ENCODE measurements around the gene DGKH. TPM values are rescaled to one million over a fixed set of nuclear protein-coding genes. Genes with fewer than 3 reads are reported as not detected.
A peak's percentile ranks its signal among the peaks of the same experiment; 100 is the strongest.

The DGKH gene
- total RNA-seq, 1 experiment from 2014 or later, result 3.7 TPM

DNA sequence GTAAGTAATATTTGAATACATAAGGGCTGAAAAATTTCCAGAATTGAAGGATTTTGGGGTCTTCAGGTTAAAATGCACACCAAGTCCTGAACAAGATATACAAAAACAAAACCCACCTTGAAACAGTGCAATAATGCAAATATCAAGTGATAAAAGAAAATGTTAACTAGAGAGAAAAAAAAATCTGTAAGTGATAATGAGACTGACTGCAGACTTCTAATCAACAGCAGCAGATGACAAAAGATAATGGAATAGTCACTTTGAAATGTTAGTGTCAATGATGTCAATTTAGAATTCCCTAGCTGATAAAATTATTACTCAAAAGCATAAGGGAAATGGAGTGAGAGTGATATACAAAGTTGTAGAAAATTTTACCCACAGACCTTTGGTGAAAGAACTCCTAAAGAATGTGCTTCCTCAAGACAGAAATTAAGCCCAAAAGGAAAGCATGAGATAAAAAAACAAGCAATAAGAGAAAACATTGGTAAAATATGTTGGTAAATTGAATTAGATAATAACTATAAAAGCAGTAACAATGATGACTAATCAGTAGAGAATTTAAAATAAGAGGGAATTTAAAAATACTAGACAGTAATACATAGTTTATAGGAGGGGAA is 12.4 kb upstream of the DGKH start:
- DNase-seq, result no peak
- Histone ChIP-seq H3K27me3 (ENCODE audit: control insufficient read depth, insufficient read depth, low read length) (peaks cover 21% of the 10 kb centered on the region), H3K36me3 (replicated peaks; ENCODE audit: control insufficient read depth, insufficient read depth, low read length) (no peaks in the 10 kb centered on the region), H3K4me3 (ENCODE audit: insufficient read depth, low read depth, low read length) (no peak overlapping the region)

DNA sequence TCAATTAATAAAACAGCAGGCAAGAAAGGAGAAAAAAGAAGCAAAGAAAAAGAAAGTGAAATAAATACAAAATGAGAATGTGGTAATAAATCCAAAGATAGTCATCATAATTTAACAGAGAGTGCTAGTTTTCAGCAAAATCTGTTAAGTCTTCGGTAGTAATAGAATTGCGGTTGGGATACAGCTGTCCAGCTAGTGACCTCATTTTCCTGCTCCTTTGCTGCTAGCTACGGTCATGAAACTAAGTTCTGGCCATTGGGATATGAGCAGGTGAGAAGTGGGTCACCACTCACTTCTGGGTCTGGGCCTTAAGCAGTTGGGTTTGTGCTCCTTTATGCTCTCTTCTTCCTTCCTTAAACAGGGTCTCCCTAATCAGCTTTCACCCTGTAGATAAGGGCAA is 11.7 kb upstream of the DGKH start:
- DNase-seq, result no peak
- H3K36me3 ChIP-seq (replicated peaks; ENCODE audit: control insufficient read depth, insufficient read depth, low read length), result no peaks in the 10 kb centered on the region
- H3K27me3 ChIP-seq (ENCODE audit: control insufficient read depth, insufficient read depth, low read length), result peaks cover 25% of the 10 kb centered on the region
- no peak overlapping the region for H3K4me3 ChIP-seq (ENCODE audit: insufficient read depth, low read depth, low read length)

DNA sequence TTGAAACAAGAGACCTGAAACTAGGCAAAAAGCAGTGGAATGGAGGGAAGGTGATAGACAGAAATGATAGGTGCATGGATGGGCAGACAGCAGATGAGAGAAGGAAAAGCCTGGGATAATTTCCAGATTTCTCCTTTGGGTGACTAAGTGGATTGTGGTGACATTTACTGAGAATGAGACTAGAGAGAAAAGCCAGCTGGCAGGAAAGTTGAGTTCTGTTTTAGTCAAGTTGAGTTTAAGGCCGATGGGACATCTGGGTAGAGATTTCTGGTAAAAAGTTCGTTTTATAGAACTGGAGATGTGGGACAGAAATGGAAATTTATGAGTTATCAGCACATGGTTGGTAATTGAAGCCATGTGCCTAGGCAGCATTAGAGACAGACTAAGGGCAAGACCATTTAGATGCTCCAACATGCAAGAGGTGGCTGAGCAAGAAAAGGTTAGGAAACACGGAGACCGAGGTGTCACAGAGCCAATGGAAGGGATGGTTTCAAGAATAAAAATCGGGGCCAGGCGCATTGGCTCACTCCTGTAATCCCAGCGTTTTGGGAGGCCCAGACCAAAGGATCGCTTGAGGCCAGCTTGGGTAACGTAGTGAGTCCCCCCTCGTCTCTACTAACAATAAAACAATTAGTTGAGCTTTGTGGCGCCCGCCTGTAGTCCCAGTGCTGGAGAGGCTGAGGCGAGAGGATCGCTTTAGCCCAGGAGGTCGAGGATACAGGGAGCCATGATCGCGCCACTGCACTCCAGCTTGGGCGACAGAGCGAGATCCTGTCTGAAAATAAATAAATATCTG is 9.6 kb upstream of the DGKH start:
- Histone ChIP-seq H3K4me3 (ENCODE audit: insufficient read depth, low read depth, low read length) (no peak overlapping the region), H3K27me3 (ENCODE audit: control insufficient read depth, insufficient read depth, low read length) (peaks cover 28% of the 10 kb centered on the region), H3K36me3 (replicated peaks; ENCODE audit: control insufficient read depth, insufficient read depth, low read length) (no peaks in the 10 kb centered on the region)
- DNase-seq, result no peak

DNA sequence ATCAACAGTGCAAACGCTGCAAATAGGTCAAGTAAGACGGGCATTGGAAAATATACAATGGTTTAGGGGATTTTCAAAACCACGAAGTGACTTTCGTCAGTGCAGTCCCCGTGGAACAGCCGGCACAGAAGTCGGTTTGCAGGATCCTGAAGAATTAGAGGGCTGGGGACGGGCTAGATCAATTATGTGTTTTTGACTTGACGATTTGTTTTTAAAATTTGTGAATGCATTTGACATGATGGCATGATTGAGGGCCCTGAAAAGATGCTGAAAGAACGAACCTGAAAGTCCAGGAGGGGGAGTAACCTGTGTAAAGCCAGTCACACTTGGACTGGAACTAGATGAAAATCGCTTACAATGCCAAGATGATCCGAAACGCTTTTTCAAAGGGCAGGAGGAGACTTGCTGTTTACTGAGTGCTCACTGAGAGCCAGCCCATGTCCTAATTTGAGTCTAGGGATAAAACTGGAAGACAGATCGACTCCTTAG is 8.9 kb upstream of the DGKH start:
- DNase-seq, result no peak
- H3K4me3 ChIP-seq (ENCODE audit: insufficient read depth, low read depth, low read length), result peak overlapping the region; percentile 87
- H3K36me3 ChIP-seq (replicated peaks; ENCODE audit: control insufficient read depth, insufficient read depth, low read length), result no peaks in the 10 kb centered on the region
- peaks cover 28% of the 10 kb centered on the region for H3K27me3 ChIP-seq (ENCODE audit: control insufficient read depth, insufficient read depth, low read length)

DNA sequence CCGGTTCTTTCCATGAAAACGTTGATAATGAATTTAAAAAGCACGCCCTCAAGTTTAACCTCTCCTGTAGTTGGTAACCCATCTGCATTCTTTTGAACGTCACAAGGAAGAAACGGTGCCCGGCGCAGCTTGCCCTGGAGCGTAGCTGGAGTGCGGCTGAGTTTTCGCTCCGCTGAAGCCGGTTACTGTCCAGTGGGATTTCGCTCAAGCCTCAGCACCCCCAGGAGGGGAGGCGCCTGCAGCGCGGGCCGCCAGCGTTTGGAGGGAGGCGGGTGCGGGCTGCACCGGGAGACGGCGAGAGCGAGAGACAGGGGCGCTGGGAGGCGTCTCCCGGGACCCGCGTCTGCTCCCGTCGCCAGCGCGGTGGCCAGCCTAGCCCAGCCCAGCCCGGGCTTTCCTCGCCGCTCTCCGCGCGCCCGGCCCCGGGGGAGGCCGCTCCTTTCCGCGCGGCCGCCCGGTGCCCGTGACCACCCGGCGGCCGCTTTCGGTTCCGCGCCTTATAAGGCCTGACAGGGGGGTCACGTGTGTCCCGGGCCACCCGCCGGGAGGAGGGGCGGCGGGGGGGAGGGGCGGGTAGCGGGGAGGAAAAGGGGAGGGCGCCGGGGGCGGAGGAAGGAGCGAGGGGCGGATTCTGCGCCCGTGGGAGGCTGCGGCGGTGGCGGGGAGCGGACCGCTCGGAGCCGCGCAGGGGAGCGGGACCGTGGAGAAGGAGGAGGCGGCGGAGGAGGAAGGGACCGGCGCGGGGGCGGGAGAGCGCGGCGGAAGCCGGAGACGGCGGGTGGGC is 8.3 kb upstream of the DGKH start:
- Histone ChIP-seq H3K27me3 (ENCODE audit: control insufficient read depth, insufficient read depth, low read length) (peaks cover 28% of the 10 kb centered on the region), H3K4me3 (ENCODE audit: insufficient read depth, low read depth, low read length) (peak overlapping the region; percentile 87), H3K36me3 (replicated peaks; ENCODE audit: control insufficient read depth, insufficient read depth, low read length) (no peaks in the 10 kb centered on the region)
- peak; percentile 93 for DNase-seq

DNA sequence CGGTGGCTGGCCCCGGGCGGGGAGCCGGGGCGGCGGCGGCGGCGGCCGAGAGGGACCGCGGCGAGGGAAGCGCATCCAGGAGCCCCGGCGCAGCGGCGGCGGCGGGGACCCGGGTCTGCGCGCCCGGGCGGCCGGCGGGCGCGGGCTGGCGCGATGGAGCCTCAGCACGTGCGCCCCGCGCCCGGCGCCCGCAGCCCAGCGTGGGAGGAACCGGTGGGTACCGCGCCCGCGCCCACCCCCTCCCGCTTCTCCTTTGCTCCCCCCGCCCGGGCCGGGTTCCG is 7.8 kb upstream of the DGKH start:
- no peaks in the 10 kb centered on the region for H3K36me3 ChIP-seq (replicated peaks; ENCODE audit: control insufficient read depth, insufficient read depth, low read length)
- DNase-seq, result peak; percentile 76
- H3K4me3 ChIP-seq (ENCODE audit: insufficient read depth, low read depth, low read length), result peak overlapping the region; percentile 87
- H3K27me3 ChIP-seq (ENCODE audit: control insufficient read depth, insufficient read depth, low read length), result peaks cover 28% of the 10 kb centered on the region

DNA sequence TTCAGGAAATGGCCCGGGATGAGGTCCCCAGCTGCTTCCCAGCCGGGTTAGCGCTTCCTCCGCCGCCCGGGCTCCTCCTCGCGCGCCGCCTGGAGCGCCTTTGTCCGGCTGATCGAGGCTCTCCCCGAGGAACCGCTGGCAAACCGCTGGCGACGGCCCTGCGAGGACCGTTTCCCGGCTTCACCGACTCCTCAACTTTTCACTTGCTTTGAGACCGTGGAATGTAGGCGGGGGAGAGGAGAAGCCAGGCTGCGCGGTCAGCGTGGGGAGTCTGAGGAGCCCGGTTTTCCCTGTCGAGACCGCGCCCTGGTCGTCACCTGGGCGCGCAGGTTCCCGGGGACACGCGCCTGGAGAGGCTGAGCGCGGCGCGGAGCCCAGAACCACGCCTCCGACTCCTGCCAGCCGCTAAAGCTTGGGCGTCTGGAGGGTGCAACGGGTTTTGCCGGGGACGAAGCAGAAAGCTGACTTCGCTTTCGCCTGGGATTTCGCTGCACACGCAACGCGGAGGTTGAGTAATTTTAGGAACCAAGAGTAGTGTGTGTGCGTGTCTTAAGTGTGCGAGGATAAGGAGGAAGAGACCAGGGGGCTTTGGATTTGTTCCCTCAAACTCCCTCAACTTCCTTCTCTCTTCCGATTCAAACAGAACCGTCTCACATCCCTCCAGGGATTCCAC is 7.3 kb upstream of the DGKH start:
- Histone ChIP-seq H3K27me3 (ENCODE audit: control insufficient read depth, insufficient read depth, low read length) (peaks cover 30% of the 10 kb centered on the region), H3K4me3 (ENCODE audit: insufficient read depth, low read depth, low read length) (peak overlapping the region; percentile 87), H3K36me3 (replicated peaks; ENCODE audit: control insufficient read depth, insufficient read depth, low read length) (no peaks in the 10 kb centered on the region)
- DNase-seq, result peak; percentile 68

DNA sequence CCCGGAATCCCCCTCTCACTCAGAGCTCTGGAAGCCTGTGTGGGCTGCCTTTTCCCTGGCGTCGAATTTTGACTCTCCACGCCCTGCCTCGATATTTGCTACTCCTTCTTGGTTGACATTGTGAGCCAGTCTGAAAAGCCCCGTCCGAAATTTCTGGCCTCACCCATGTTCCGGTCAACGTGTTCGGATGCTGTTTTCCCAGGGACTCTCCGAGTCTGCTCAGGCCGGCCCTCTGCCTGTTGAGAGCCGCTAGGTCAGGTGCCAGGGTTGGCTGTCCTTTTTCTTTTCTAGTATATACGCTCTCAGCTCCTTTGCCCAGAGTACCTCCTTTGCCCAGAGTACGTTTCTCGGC is 6.8 kb upstream of the DGKH start:
- Histone ChIP-seq H3K36me3 (replicated peaks; ENCODE audit: control insufficient read depth, insufficient read depth, low read length) (no peaks in the 10 kb centered on the region), H3K4me3 (ENCODE audit: insufficient read depth, low read depth, low read length) (peak overlapping the region; percentile 87), H3K27me3 (ENCODE audit: control insufficient read depth, insufficient read depth, low read length) (peaks cover 35% of the 10 kb centered on the region)
- peak; percentile 70 for DNase-seq

DNA sequence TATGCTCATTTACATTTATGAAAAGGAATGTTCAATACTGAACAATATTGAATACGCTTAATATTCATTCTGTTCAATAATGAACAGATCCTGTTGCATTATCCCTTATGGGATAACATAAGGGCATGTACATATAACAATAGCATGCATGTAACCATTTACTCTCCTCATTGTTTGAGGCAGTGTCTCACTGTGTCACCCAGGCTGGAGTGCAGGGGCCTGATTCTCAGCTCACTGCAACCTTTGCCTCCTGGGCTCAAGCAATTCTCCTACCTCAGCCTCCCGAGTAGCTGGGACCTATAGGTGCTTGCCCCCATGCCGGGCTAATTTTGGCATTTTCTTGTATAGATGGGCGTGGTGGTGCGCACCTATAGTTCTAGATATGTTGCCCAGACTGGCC is 4.8 kb upstream of the DGKH start:
- no peaks in the 10 kb centered on the region for H3K36me3 ChIP-seq (replicated peaks; ENCODE audit: control insufficient read depth, insufficient read depth, low read length)
- H3K27me3 ChIP-seq (ENCODE audit: control insufficient read depth, insufficient read depth, low read length), result peaks cover 37% of the 10 kb centered on the region

DNA sequence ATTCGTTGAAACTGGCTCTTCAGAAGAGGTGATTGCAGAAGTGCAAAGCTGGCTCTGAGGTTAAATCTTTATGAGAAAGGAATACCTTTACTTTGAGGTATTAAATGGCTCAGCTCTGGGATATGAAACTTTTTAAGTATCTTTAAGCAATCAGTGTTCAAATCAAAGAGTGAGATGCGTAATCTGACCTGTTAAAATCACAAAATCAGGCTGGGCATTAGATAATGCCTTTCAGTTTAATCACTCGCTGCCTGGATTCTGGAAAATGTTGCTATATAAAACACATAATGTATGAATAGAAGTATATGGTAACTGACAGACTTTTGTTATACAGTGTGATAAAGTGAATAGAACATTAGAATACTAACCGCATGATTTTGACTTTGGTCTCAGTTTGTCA is 2.0 kb upstream of the DGKH start:
- Histone ChIP-seq H3K4me3 (ENCODE audit: insufficient read depth, low read depth, low read length) (no peak overlapping the region), H3K36me3 (replicated peaks; ENCODE audit: control insufficient read depth, insufficient read depth, low read length) (no peaks in the 10 kb centered on the region), H3K27me3 (ENCODE audit: control insufficient read depth, insufficient read depth, low read length) (peaks cover 22% of the 10 kb centered on the region)
- DNase-seq, result no peak

More for the DNA sequence above, 4.8 kb upstream of the DGKH start:
- DNase-seq, result no peak
- no peak overlapping the region for H3K4me3 ChIP-seq (ENCODE audit: insufficient read depth, low read depth, low read length)

DNA sequence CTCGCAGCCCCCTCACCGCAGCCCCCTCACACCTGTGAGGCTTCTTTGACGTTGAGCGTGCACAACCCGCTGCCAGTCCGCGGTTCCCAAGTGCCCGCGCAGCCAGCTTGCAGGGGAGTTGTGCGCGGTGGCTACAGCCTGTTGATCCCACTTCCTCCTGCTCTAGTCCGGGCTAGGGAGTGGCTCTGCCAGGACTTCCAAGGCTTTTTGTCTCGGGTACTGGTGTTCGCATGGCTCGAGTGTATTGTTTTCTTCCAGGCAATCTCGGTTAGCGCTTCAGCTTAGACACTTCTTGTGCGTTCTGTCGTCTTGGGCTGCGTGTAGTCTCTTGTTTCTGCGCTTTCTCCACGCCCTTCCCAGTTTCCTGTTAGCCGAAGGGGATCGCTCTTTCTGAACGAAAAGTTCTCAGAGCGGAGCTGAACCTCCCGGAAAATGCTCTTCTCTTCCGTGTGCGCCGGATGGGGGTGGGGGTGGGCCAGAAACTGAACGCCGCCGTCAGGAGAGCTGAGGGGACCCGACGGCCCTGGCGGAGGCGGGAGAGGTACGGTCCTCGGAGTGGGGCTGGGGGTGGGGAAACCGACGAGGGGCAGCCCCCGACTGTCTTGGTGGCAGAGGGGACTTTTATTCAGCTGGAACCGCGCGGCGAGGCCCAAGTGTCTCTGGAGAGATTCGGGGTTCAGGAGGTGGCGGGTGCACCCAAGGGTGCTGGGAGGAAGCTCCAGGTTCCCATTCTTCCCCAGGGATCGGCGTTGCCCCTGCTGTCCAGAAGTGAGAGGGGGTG is 697 bp upstream of the DGKH start:
- H3K27me3 ChIP-seq (ENCODE audit: control insufficient read depth, insufficient read depth, low read length), result peaks cover 20% of the 10 kb centered on the region
- peak overlapping the region; percentile 76 for H3K4me3 ChIP-seq (ENCODE audit: insufficient read depth, low read depth, low read length)
- peak; percentile 71 for DNase-seq
- no peaks in the 10 kb centered on the region for H3K36me3 ChIP-seq (replicated peaks; ENCODE audit: control insufficient read depth, insufficient read depth, low read length)

DNA sequence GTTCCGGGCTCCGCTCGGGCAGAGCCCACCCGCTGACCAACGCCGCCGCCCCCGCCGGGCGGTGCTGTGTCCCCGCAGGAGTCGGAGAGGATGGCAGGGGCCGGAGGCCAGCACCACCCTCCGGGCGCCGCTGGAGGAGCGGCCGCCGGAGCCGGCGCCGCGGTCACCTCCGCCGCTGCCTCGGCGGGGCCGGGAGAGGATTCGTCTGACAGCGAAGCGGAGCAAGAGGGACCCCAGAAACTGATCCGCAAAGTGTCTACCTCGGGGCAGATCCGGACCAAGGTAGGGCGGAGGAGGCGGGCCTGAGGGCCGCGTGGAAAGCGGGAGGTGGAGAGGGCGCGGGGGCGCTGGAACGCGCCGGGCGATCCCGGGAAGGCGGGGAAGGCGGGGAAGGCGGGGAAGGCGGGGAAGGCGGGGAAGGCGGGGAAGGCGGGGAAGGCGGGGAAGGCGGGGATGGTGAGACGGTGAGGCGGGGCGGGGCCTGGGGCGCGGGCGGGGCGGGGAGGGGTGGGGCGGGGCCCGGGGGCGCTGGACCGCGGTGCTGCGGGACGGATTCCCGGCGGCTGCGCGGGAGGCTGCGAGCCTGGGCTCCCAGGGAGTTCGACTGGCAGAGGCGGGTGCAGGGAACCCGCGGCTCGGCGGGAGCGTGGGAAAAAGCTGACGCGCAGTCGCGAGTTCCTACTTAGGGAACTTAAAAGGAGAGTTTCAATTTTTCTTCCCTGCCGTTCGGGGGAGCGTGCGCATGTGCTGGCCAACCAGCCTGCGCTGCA is 421 bp downstream of the DGKH start:
- DNase-seq, result peak; percentile 94
- H3K4me3 ChIP-seq (ENCODE audit: insufficient read depth, low read depth, low read length), result peak overlapping the region; percentile 76
- no peaks in the 10 kb centered on the region for H3K36me3 ChIP-seq (replicated peaks; ENCODE audit: control insufficient read depth, insufficient read depth, low read length)
- H3K27me3 ChIP-seq (ENCODE audit: control insufficient read depth, insufficient read depth, low read length), result peaks cover 20% of the 10 kb centered on the region

DNA sequence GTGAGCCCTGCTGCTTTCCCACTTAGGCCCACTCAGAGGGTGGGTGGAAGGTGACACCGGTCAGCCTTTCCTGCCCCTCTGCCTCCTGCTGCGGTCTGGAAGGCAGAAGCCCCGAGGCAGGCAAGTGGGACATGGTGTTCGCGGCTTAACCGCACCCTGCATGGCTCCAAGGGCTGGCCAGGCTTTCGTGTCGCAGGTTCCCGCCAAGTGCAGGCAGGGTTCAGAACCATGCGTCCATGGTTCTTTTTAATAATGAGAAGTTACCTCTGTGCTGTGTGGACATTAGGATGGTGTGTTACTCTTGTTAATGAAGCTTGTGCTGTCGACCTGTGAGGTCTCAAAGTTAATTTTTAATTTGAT is 986 bp downstream of the DGKH start:
- no peaks in the 10 kb centered on the region for H3K36me3 ChIP-seq (replicated peaks; ENCODE audit: control insufficient read depth, insufficient read depth, low read length)
- H3K27me3 ChIP-seq (ENCODE audit: control insufficient read depth, insufficient read depth, low read length), result peaks cover 20% of the 10 kb centered on the region
- no peak for DNase-seq
- peak overlapping the region; percentile 70 for H3K4me3 ChIP-seq (ENCODE audit: insufficient read depth, low read depth, low read length)
